ENCODE results near the gene CARD6.
"Not testable (repeated sequence)": the region's sequence is repeated elsewhere in the genome, so short reads cannot be mapped to it uniquely, and the experiment has no call there.

CARD6 gene, protein sequence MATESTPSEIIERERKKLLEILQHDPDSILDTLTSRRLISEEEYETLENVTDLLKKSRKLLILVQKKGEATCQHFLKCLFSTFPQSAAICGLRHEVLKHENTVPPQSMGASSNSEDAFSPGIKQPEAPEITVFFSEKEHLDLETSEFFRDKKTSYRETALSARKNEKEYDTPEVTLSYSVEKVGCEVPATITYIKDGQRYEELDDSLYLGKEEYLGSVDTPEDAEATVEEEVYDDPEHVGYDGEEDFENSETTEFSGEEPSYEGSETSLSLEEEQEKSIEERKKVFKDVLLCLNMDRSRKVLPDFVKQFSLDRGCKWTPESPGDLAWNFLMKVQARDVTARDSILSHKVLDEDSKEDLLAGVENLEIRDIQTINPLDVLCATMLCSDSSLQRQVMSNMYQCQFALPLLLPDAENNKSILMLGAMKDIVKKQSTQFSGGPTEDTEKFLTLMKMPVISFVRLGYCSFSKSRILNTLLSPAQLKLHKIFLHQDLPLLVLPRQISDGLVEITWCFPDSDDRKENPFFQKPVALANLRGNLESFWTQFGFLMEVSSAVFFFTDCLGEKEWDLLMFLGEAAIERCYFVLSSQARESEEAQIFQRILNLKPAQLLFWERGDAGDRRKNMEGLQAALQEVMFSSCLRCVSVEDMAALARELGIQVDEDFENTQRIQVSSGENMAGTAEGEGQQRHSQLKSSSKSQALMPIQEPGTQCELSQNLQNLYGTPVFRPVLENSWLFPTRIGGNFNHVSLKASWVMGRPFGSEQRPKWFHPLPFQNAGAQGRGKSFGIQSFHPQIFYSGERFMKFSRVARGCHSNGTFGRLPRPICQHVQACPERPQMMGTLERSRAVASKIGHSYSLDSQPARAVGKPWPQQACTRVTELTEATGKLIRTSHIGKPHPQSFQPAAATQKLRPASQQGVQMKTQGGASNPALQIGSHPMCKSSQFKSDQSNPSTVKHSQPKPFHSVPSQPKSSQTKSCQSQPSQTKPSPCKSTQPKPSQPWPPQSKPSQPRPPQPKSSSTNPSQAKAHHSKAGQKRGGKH

DNA sequence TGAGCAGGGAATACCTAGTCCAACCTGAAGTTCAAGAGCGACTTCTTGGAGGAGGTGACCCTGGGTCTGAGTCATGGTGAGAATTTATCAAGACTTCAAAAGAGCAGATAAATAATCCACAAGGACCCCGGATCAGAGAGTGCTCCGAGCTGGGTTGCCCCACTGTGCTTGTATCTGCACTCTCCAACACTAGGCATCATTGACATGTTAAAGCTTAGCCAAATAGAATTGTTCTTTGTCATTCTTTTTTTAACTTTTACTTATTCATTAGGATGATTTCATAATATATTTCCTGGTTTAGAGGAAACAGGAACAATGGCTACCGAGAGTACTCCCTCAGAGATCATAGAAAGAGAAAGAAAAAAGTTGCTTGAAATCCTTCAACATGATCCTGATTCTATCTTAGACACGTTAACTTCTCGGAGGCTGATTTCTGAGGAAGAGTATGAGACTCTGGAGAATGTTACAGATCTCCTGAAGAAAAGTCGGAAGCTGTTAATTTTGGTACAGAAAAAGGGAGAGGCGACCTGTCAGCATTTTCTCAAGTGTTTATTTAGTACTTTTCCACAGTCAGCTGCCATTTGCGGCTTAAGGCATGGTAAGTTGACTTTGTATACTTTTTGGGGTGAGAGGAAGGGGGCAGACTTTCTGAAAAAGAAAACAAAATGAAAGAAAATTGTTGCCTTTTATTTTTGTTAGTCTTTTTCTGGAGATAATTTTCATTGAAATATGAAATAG is at the start of gene CARD6:
CARD6 (plus strand) TSS at position 300 of the 738 bp plus-strand sequence; CDS start at position 316, 16 bp downstream.
- DNase-seq, result peak; percentile 32

DNA sequence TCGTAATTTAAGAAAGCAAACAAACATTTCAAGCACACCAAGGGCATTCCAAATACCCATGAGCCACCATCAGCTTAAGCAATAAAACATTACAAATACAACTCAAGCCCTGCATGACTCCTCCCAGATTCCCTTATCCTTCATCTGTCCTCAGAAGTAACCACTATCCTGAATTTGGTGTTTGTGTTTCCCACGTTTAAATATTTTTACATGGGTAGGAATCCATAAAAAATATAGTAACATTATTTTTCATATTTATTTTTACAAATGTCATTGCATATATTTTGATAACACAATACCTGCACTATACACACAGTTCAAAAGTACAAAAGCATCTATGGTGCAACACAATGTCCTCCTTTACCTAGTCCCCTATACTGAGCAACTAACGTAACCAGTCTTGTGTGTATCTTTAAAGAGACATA is 49.4 kb upstream of the CARD6 start:
- no peak for DNase-seq

DNA sequence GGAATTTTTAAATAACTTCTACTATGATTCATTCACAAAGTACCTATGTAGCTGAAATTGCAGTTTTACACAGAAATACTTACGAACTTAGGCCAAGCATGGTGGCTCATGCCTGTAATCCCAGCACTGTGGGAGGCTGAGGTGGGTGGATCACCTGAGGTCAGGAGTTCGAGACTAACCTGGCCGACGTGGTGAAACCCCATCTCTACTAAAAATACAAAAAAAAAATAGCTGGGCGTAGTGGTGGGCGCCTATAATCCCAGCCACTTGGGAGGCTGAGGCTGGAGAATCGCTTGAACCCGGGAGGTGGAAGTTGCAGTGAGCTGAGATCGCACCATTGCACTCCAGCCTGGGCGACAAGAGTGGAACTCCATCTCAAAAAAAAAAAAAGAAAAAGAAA is 48.5 kb upstream of the CARD6 start:
- DNase-seq, result not testable (repeated sequence)

DNA sequence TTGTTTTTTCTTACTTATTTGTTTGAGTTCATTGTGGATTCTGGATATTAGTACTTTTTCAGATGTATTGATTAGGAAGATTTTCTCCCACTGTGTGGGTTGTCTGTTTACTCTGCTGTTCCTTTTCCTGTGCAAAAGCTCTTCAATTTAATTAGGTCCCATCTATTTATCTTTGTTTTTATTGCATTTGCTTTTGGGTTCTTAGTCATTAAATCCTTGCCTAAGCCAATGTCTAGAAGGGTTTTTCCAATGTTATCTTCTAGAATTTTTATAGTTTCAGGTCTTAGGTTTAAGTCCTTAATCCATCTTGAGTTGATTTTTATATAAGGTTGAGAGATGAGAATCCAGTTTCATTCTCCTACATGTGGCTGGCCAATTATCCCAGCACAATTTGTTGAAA is 46.8 kb upstream of the CARD6 start:
- DNase-seq, result not testable (repeated sequence)

DNA sequence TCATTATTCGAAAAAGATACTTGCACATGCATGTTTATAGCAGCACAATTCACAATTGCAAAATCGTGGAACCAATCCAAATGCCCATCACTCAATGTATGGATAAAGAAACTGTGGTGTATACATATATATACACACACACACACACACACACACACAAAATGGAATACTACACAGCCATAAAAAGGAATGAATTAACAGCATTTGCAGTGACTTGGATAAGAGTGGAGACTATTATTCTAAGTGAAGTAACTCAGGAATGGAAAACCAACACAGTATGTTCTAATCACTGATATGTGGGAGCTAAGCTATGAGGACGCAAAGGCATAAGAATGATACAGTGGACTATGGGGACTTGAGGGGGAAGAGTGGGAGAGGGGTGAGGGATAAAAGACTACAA is 46.3 kb upstream of the CARD6 start:
- not testable (repeated sequence) for DNase-seq

DNA sequence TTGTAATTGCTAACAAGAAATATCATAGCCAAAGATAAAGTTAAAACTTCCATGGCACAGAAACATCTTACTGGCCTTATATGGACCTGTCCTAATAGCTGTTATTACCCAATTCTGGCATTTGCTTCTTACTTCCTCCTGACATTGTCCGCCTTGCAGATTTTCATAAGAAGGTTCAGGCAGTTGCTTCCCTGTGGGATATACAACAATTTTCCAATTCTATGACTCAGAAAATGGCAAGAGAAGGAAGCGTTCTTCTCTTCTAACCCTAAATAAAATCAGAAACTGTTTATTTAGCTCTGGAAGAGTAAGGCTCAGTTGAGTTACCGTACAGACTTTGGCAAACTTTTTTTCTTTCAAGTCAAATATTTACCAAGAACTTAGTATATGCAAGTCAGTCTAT is 44.7 kb upstream of the CARD6 start:
- DNase-seq, result no peak

DNA sequence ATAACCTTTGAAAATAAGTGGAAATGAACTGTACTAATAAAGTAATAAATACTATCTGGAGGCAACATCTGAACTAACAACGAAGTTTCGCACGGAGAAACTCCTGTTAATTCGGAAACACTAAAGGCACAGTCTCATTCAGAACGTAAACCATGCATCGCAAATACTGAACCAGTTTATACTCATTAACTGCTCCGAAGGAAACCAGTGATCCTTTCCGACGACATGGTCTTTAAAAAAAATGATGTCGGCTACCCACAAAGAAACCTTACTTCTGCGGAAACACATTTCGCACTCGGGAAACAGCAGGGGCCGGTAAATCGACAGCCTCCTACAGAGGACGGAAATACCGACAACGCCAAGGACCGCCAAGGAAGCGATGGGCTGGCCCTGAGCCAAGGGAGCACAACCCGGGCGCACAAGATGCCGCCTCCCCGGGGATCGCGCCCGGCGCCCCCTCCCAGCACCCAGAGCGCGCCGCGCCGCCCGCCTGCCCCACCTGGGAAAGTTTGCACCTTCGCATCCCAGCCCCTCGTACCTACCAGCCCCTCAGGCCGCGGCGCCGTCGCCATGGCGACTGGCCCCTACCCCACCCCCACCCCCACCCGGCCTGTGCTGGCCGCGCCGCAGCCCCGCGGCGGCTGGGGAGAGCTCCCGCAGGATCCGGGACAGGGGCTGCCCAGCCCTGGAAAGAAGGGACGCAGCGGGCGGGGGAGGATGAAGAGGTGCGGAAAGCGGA is 43.7 kb upstream of the CARD6 start:
- peak; percentile 19 for DNase-seq

DNA sequence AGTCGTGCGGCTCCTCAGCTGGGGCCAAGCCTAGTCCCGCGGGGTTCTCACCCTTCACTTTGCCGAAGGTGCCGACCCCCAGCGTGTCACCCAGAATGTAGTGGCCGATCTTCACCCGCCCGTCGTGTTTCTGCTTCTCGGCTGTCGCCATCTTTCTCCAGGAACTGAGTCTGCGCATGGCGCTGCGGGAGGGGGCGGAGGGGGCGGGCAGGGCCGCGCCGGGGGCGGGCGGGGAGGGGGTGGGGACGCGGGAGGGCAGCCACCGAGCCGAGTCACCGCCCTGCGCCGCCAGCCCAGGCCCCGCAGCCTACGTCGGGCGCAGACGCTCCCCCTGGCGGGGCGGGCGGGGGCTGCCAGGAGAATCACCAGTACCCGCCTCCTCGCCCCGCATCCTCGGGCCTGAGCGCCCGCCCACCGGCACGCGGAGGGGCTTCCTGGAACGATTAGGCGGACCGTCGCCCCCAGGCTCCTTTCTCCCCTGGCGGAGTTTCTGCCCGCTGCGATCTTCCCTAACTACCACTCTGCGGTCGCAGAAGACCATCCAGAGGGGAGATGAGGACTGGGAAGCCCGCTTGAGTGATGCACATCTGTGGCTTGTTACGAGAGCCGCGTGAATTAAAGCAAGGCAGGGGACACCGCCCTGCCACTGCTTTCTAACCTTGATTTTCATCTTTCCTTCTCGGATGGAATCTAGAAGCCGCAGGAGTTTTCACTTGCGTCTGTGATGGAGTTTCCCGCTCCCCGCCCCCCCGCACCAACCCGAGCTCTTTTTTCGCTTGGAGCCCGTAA is 43.0 kb upstream of the CARD6 start, which contains the start of gene PRKAA1:
PRKAA1 (minus strand) TSS at position 363 of the 789 bp plus-strand sequence; CDS start at position 178, 185 bp downstream.
- DNase-seq, result peak; percentile 22

DNA sequence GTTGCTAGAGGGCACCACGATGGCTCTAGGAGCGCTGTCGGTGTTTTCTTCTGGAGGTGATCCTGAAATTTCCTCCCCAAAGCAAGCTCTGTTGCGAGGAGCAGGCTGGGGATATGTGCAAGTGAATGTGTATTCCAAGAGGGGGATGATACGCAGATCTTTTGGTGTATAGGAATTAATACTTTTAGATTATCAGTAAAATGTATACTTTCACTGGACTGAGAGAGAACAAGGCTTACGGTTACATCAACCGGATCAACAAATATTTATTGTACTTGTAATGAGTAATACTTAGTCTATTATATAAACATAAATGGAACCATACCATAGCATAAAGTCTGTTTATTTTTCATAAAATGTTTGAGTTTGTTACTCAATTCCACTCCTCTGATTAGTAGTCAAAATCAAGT is 42.4 kb upstream of the CARD6 start:
- no peak for DNase-seq

DNA sequence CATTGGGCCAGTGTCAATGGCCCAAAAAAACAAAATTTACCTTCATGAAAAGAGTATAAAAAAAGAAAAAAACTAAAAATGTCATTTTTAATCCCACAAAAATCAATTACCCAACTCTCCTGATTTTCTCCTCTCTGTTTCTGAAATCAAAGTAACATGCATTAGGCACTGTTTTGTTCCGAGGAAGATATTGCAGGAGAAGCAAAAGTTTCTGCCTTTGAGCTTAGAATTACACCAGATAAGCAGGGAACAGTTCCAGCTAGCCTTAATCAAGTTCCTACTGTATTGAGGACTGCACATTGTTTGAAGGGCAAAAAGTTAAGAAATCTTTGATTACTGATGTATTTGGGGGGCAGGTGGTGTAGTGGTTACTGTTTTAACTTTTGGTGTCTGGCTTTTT is 41.9 kb upstream of the CARD6 start:
- DNase-seq, result no peak

DNA sequence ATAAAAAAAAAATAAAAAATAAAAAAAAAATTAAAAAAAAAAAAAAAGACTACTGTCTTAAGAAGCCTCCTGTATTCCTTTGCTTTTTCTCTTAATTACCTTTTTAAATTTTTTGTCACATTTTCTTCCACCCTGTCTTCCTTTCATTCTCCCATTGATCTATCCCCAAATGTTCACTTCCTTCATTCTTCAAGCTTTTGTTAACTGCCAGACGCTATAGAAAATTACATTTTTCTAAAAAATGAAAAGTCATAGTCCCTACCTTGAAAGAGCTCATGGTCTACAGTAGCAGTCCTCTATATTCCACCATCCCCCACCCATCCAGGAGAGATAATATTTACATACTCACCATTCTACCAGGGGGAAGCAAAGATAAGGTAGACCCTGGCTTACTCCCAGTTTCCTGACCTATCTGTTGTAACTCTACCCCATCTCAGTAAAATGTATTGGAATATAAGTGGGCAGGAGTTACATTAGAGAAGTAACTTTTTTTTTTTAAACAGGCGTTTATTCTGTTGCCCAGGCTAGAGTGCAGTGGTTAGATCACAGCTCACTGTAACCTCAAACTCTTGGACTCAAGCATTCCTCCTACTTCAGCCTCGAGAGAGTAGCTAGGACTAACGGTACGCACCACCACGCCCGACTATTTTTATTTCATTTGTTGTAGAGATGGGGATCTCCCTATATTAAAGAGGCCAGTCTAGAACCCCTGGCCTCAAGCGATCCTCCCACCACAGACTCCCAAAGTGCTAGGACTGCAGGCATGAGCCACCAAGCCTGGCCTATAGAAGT is 39.2 kb upstream of the CARD6 start:
- DNase-seq, result no peak

DNA sequence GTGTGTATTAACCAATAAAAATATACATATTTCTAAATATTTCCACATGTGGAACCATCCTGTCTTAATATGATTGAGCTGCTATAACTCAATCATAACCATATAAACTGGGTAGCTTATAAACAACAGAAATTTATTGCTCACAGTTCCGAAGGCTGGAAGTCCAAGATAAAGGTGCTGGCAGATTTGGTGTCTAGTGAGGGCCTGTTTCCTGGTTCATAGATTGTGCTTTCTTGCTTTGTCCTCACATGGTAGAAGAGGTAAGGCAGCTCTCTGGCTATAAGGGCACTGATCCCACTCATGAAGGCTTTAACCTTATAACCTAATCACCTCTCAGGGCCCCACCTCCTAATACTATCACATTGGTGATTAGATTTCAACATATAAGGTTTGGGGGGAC is 29.0 kb upstream of the CARD6 start:
- DNase-seq, result no peak

DNA sequence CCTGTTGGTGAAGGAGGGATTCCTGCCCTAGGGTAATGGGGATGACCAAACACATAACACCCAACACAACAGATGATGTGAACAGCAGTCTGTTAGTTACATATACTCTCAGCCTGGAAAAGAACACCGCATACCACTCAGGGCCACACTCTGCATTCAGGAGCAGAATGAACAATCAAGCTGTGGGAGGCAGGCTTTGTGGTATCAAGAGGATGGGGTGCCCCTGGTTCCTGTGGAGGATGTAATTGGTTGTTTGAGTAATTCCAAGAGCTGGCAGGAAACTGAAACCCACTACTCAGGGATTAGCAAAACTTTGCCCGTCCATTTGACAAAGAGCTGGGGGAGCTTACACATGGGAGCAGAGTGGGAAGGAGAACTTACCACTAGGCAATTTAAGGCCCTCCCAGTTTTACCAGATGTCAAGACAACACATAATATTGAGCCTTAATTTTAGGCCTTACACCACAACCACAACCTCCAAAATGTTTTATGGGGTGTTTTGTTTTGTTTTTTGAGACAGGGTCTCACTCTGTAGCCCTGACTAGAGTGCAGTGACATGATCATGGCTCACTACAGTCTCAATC is 27.4 kb upstream of the CARD6 start:
- no peak for DNase-seq

DNA sequence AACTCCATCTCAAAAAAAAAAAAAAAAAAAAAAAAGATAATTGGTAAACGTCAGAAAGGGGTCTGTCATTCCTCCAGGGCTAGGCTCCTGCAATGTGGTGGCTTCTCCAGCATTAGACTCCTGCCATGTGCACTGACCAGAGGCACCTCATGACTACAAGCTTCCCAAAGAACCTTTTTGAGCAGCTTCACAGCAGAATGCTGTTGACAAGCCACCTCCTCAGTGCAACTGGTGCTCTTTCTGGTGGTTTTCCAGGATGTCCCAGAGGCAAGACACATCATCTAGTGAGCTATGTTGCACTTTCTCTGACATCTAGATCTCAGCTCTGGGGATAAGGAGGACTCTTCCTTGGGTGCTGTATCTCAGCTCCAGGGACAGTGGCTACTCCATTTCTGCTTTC is 17.7 kb upstream of the CARD6 start:
- no peak for DNase-seq

DNA sequence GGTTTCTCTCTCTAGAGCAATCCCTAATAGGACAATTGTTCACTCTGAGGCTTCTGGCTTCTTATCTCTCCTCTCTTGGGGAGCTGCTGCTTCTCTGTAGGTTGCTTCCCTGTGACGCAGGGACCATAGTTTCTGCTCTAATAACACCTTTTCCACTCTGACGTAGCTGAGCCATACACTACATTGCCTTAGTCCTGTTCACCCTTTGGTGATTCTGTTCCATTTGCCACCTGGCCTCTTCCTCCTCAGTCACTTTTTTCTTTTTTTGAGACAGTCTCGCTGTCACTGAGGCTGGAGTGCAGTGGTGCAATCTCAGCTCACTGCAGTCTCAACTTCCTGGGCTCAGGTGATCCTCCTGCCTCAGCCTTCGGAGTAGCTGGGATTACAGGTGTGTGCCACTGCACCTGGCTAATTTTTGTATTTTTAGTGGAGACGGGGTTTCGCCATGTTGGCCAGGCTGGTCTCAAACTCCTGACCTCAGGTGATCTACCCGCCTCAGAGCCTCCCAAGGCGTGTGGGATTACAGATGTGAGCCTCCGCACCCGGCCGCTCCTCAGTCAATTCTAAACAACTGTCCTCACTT is 15.6 kb upstream of the CARD6 start:
- not testable (repeated sequence) for DNase-seq

DNA sequence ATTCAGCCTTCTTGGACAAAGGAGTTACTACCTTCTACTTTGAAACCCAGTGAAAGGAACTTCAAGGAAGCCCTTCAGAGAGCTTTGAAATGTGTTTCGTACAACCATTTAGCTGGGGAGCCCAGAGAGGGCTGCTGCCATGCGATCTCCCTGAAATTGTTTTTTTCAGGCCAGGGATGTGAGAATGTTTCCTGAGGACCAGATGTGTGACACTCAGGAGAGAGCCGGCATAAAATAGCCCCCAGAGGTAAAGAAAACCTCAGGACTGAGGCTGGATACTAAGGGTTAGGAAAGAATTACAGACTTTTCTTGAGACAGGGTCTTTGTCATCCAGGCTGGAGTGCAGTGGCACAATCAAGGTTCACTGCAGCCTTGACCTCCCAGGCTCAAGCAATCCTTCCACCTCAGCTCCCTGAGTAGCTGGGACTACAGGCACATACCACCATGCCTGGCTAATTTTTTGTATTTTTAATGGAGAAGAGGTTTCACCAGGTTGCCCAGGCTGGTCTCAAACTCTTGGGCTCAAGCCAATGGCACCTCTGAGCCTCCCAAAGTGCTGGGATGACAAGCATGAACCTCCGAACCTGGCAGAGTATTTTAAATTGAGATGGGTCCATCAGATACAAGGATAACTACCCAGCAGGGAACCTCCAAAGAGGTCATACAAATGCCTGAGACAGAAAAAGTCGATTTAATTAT is 14.5 kb upstream of the CARD6 start:
- no peak for DNase-seq

DNA sequence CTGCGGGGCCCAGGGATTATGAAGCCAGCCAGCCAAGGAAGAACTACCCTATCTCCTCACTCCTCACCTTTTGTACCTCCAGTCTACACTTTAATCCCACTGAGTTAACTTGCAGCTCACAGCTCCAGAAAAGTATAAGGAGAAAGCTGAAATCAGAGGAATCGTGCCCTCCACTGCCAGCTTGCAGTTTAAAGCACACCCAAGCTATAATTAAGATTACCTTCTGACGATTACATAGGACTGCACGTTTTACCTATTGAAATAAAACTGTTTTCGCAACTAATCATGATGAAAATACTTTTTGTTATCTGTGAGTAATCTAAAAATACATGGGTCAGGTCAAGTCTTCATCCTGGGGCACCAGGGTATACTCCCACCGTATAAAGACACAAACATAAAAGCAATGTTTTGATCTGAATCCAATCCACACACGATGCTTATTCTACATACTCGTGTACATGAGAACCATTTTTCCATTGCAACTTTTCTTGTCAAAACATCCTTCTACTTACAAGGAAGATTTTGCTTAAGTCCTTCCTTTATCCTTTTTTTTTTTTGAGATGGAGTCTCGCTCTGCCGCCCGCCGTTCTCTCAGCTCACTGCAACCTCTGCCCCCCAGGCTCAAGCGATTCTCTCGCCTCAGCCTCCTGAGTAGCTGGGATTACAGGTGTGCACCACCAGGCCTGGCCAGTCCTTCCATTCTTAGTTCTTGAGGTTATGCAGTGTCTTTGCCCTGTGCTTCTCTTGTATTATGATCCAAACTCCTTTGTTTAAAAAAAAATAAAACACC is 13.8 kb upstream of the CARD6 start:
- DNase-seq, result no peak
